ENCODE measurements around the gene CCAR1. TPM values are rescaled to one million over a fixed set of nuclear protein-coding genes. Genes with fewer than 3 reads are reported as not detected.
A peak's percentile ranks its signal among the peaks of the same experiment; 100 is the strongest.
"Not testable (repeated sequence)": the region's sequence is repeated elsewhere in the genome, so short reads cannot be mapped to it uniquely, and the experiment has no call there.

The CCAR1 gene
- total RNA-seq, 1 experiment from 2014 or later, result 84.4 TPM

DNA sequence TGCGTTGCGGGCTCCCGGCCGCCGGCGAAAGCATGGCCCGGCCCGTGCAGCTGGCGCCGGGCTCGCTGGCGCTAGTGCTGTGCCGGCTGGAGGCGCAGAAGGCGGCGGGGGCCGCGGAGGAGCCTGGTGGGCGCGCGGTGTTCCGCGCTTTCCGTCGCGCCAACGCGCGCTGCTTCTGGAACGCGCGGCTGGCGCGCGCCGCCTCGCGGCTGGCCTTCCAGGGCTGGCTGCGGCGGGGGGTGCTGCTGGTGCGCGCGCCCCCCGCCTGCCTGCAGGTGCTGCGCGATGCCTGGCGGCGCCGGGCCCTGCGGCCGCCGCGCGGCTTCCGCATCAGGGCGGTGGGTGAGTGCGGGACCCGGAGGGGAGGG, 106.5 kb downstream of the CCAR1 start:
- peak overlapping the region in 1 of 2 experiments; percentile 68; a peak in 1 of 4 replicates for H3K4me3 ChIP-seq (replicated peaks in 1 of 2; ENCODE audit: low read depth in 1 of 2, low read length in 2 of 2)
- POLR2A ChIA-PET, result interaction anchor here (0.7 kb wide), 1 partner anchor 8 kb away, joined by 3 read pairs; no protein-coding TSS in a partner anchor
- H3K9me2 ChIP-seq (ENCODE audit: insufficient read depth); CTCF ChIA-PET; H3K79me2 ChIP-seq (ENCODE audit: insufficient read depth, low read length); BruUV-seq (replicated peaks); intact Hi-C loops (cut with micrococcal nuclease); H3K27me3 ChIP-seq (ENCODE audit: insufficient read depth, low read length); H4K20me1 ChIP-seq (ENCODE audit: insufficient read depth); H3K9me3 ChIP-seq (ENCODE audit: control insufficient read depth in 1 of 2, insufficient read depth in 1 of 2, low read depth in 1 of 2, low read length in 2 of 2); H3K36me3 ChIP-seq (ENCODE audit: control insufficient read depth in 1 of 2, insufficient read depth in 2 of 2, low read length in 2 of 2); DNase-seq (ENCODE audit: low read depth, low spot score); H2AFZ ChIP-seq (ENCODE audit: low read depth, low read length, poor library complexity, severe bottlenecking): not testable (repeated sequence)
- peak overlapping the region; percentile 96 for H3K4me2 ChIP-seq (ENCODE audit: low read length)
- H3K4me1 ChIP-seq (ENCODE audit: control insufficient read depth in 1 of 2, insufficient read depth in 2 of 2, low read length in 2 of 2), result peaks cover 5 to 16% of the 10 kb centered on the region in 2 experiments
- 0 out of 2 replicates have a peak, but pooled peaks have one; percentile 16 for TF ChIP-seq ZFX (IDR thresholded peaks at IDR 0.05)
- peak; percentile 64 for ATAC-seq
- RAD21 ChIA-PET (ENCODE audit: low non-redundant PET in 1 of 2, low total read pairs in 2 of 2, uncharacterized antibody in 2 of 2, unreplicated experiment in 2 of 2), result interaction anchor here in 1 of 2 experiments (0.6 kb wide), 1 partner anchor 221 kb away, joined by 4 read pairs; no protein-coding TSS in a partner anchor
- peak overlapping the region; percentile 48; the same call in 1 of the 2 replicates for H3K27ac ChIP-seq (ENCODE audit: low read depth, low read length)
- peak overlapping the region; percentile 82 for H3K9ac ChIP-seq (ENCODE audit: low read length)

DNA sequence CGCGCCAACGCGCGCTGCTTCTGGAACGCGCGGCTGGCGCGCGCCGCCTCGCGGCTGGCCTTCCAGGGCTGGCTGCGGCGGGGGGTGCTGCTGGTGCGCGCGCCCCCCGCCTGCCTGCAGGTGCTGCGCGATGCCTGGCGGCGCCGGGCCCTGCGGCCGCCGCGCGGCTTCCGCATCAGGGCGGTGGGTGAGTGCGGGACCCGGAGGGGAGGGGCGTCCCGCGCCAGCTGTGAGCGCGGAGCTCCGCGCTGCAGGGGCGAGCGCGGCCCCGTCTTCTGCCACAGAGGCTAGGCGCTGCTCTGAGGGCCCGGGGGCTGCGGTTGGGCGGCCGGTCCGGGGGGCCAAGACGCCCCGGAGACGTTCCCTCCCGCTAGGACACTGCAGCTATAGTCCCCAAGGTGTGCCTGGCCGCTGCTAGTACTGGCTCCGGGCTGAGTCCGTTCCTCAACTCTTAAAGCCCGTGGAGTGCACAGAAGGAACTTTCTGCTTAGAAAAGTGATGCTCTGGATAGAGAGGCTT, 107.1 kb downstream of the CCAR1 start:
- peak; percentile 64 for ATAC-seq
- POLR2A ChIA-PET; intact Hi-C loops (cut with micrococcal nuclease); BruUV-seq (replicated peaks); H3K27ac ChIP-seq (ENCODE audit: low read depth, low read length); H3K9me2 ChIP-seq (ENCODE audit: insufficient read depth); H3K79me2 ChIP-seq (ENCODE audit: insufficient read depth, low read length); H3K36me3 ChIP-seq (ENCODE audit: control insufficient read depth in 1 of 2, insufficient read depth in 2 of 2, low read length in 2 of 2); CTCF ChIA-PET; H3K9me3 ChIP-seq (ENCODE audit: control insufficient read depth in 1 of 2, insufficient read depth in 1 of 2, low read depth in 1 of 2, low read length in 2 of 2); RAD21 ChIA-PET (ENCODE audit: low non-redundant PET in 1 of 2, low total read pairs in 2 of 2, uncharacterized antibody in 2 of 2, unreplicated experiment in 2 of 2); H2AFZ ChIP-seq (ENCODE audit: low read depth, low read length, poor library complexity, severe bottlenecking); H4K20me1 ChIP-seq (ENCODE audit: insufficient read depth); H3K27me3 ChIP-seq (ENCODE audit: insufficient read depth, low read length); DNase-seq (ENCODE audit: low read depth, low spot score): not testable (repeated sequence)
- Histone ChIP-seq H3K9ac (ENCODE audit: low read length) (peak overlapping the region; percentile 31; the same call in 1 of the 2 replicates), H3K4me3 (replicated peaks in 1 of 2; ENCODE audit: low read depth in 1 of 2, low read length in 2 of 2) (peak overlapping the region; percentile 44 to 51), H3K4me2 (ENCODE audit: low read length) (peak overlapping the region; percentile 68), H3K4me1 (ENCODE audit: control insufficient read depth in 1 of 2, insufficient read depth in 2 of 2, low read length in 2 of 2) (peaks cover 5 to 16% of the 10 kb centered on the region in 2 experiments)

GRCh38 chr10:68828833-68829232, 107.8 kb downstream of the CCAR1 start:
- Histone ChIP-seq H2AFZ (ENCODE audit: low read depth, low read length, poor library complexity, severe bottlenecking) (no peak overlapping the region), H3K79me2 (ENCODE audit: insufficient read depth, low read length) (no peaks in the 10 kb centered on the region), H3K9me3 (ENCODE audit: control insufficient read depth in 1 of 2, insufficient read depth in 1 of 2, low read depth in 1 of 2, low read length in 2 of 2) (no peaks in the 10 kb centered on the region), H3K9me2 (ENCODE audit: insufficient read depth) (no peaks in the 10 kb centered on the region), H3K4me1 (ENCODE audit: control insufficient read depth in 1 of 2, insufficient read depth in 2 of 2, low read length in 2 of 2) (peaks cover 5 to 16% of the 10 kb centered on the region in 2 experiments), H4K20me1 (ENCODE audit: insufficient read depth) (no peaks in the 10 kb centered on the region), H3K4me2 (ENCODE audit: low read length) (peak overlapping the region; percentile 68), H3K36me3 (ENCODE audit: control insufficient read depth in 1 of 2, insufficient read depth in 2 of 2, low read length in 2 of 2) (no peaks in the 10 kb centered on the region), H3K9ac (ENCODE audit: low read length) (no peak overlapping the region), H3K27me3 (ENCODE audit: insufficient read depth, low read length) (no peaks in the 10 kb centered on the region), H3K4me3 (replicated peaks in 1 of 2; ENCODE audit: low read depth in 1 of 2, low read length in 2 of 2) (peak overlapping the region; percentile 44 to 51), H3K27ac (ENCODE audit: low read depth, low read length) (no peak overlapping the region)
- CTCF ChIA-PET, result no interaction called here
- ATAC-seq, result no peak
- RAD21 ChIA-PET (ENCODE audit: low non-redundant PET in 1 of 2, low total read pairs in 2 of 2, uncharacterized antibody in 2 of 2, unreplicated experiment in 2 of 2), result no interaction called here
- POLR2A ChIA-PET, result no interaction called here
- BruUV-seq (replicated peaks), result TSS peak; percentile 61
- DNase-seq (ENCODE audit: low read depth, low spot score), result no peak
- intact Hi-C loops (cut with micrococcal nuclease), result no loop called here
- TF ChIP-seq EZH2 (IDR thresholded peaks at IDR 0.05) (no peak), ZFX (IDR thresholded peaks at IDR 0.05) (no peak), EZH2phosphoT487 (IDR thresholded peaks at IDR 0.05; ENCODE audit: borderline replicate concordance) (no peak)
